ENCODE results near the gene IRGC. TPM values are rescaled to one million over a fixed set of nuclear protein-coding genes. Genes with fewer than 3 reads are reported as not detected.

IRGC gene
- total RNA-seq, 1 experiment from 2014 or later: not detected

- ChIA-PET CTCF (interaction anchor here (0.8 to 1.9 kb wide), 5 partner anchors 22 to 78 kb away, joined by 3 to 7 read pairs (median 5); no protein-coding TSS in a partner anchor), POLR2A (interaction anchor here (0.6 to 0.7 kb wide), 2 partner anchors 53 to 224 kb away, joined by 3 read pairs; no protein-coding TSS in a partner anchor)
- no peak overlapping the region for H3K27ac Mint-ChIP-seq
Measured at GRCh38 chr19:43721469-43722048, 5.7 kb downstream of the IRGC start.

More at GRCh38 chr19:43721469-43722048, 5.7 kb downstream of the IRGC start:
- Mint-ChIP-seq H3K36me3 (no peaks in the 10 kb centered on the region), H3K4me3 (no peak overlapping the region), H3K4me1 (no peaks in the 10 kb centered on the region), H3K9me3 (no peaks in the 10 kb centered on the region), H3K27me3 (ENCODE audit: low read depth) (no peaks in the 10 kb centered on the region)
- TF ChIP-seq ATF1 (CRISPR knock-in tag; IDR thresholded peaks at IDR 0.05) (no peak), PRRX2 (CRISPR knock-in tag; IDR thresholded peaks at IDR 0.05) (no peak), ZNF121 (CRISPR knock-in tag; IDR thresholded peaks at IDR 0.05) (no peak), ATF2 (CRISPR knock-in tag; IDR thresholded peaks at IDR 0.05; ENCODE audit: borderline replicate concordance, low read depth) (no peak), NFYB (CRISPR knock-in tag; conservative IDR thresholded peaks at IDR 0.05; ENCODE audit: low read depth) (no peak), E2F1 (CRISPR knock-in tag; IDR thresholded peaks at IDR 0.05) (no peak), GTF2I (CRISPR knock-in tag; conservative IDR thresholded peaks at IDR 0.05) (no peak), E2F4 (CRISPR knock-in tag; IDR thresholded peaks at IDR 0.05; ENCODE audit: borderline replicate concordance, low read depth) (no peak), ZNF512 (CRISPR knock-in tag; IDR thresholded peaks at IDR 0.05; ENCODE audit: borderline replicate concordance) (no peak), ZBTB21 (CRISPR knock-in tag; IDR thresholded peaks at IDR 0.05; ENCODE audit: borderline replicate concordance) (no peak), ZNF138 (CRISPR knock-in tag; conservative IDR thresholded peaks at IDR 0.05) (no peak), ZNF532 (CRISPR knock-in tag; IDR thresholded peaks at IDR 0.05; ENCODE audit: borderline replicate concordance) (no peak), ESRRA (CRISPR knock-in tag; IDR thresholded peaks at IDR 0.05; ENCODE audit: borderline replicate concordance) (no peak), ZMAT4 (CRISPR knock-in tag; IDR thresholded peaks at IDR 0.05) (no peak), NR1H2 (CRISPR knock-in tag; IDR thresholded peaks at IDR 0.05) (no peak), NR2C2 (CRISPR knock-in tag; IDR thresholded peaks at IDR 0.05) (no peak), IRF1 (CRISPR knock-in tag; IDR thresholded peaks at IDR 0.05) (no peak)
- TF ChIP-seq, protein P1, sequence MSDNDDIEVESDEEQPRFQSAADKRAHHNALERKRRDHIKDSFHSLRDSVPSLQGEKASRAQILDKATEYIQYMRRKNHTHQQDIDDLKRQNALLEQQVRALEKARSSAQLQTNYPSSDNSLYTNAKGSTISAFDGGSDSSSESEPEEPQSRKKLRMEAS (CRISPR knock-in tag; IDR thresholded peaks at IDR 0.05): no peak
- TF ChIP-seq, protein P2, sequence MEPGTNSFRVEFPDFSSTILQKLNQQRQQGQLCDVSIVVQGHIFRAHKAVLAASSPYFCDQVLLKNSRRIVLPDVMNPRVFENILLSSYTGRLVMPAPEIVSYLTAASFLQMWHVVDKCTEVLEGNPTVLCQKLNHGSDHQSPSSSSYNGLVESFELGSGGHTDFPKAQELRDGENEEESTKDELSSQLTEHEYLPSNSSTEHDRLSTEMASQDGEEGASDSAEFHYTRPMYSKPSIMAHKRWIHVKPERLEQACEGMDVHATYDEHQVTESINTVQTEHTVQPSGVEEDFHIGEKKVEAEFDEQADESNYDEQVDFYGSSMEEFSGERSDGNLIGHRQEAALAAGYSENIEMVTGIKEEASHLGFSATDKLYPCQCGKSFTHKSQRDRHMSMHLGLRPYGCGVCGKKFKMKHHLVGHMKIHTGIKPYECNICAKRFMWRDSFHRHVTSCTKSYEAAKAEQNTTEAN (CRISPR knock-in tag; IDR thresholded peaks at IDR 0.05): no peak
- ATAC-seq: no peak
- DNase-seq (ENCODE audit: low spot score): no peak
